HG02588 (cell line): ENCODE measurements around the gene PIGBOS1.
A peak's percentile ranks its signal among the peaks of the same experiment; 100 is the strongest.
"Not testable (repeated sequence)": the region's sequence is repeated elsewhere in the genome, so short reads cannot be mapped to it uniquely, and the experiment has no call there.

Experiments
- ATAC-seq: cut with Tn5 transposase; IDR thresholded peaks from one replicate; pipeline ENCODE4 v1.9.1; 2021; ENCODE audit warnings: mild to moderate bottlenecking, moderate library complexity; ENCODE audit not compliant: unreplicated experiment

The PIGBOS1 gene

GRCh38 chr15:55302801-55303200 is 16.1 kb downstream of the PIGBOS1 start:
- ATAC-seq: not testable (repeated sequence)

GRCh38 chr15:55297315-55297714 is 21.6 kb downstream of the PIGBOS1 start:
- no peak for ATAC-seq

- peak; percentile 80 for ATAC-seq
These were observed 28.3 kb downstream of the PIGBOS1 start for GRCh38 chr15:55290528-55291057.

- ATAC-seq: peak; percentile 70
These were observed 29.0 kb downstream of the PIGBOS1 start, which contains the start of gene RAB27A for GRCh38 chr15:55289746-55290527. TSS of gene RAB27A (minus strand) at chr15:55289813. CDS start at chr15:55234934, 54,879 bp downstream.

GRCh38 chr15:55289011-55289745 is 29.7 kb downstream of the PIGBOS1 start:
- ATAC-seq: peak; percentile 28

GRCh38 chr15:55288006-55288717 is 30.8 kb downstream of the PIGBOS1 start:
- ATAC-seq: no peak

GRCh38 chr15:55286442-55287189 is 32.3 kb downstream of the PIGBOS1 start:
- ATAC-seq: not testable (repeated sequence)

GRCh38 chr15:55284426-55284825 is 34.5 kb downstream of the PIGBOS1 start:
- ATAC-seq: no peak

- no peak for ATAC-seq
These were observed 35.4 kb downstream of the PIGBOS1 start for GRCh38 chr15:55283379-55284147.

- ATAC-seq: no peak
These were observed 36.6 kb downstream of the PIGBOS1 start for GRCh38 chr15:55282284-55282833.

GRCh38 chr15:55281517-55282228 is 37.2 kb downstream of the PIGBOS1 start:
- no peak for ATAC-seq

- ATAC-seq: not testable (repeated sequence)
These were observed 38.3 kb downstream of the PIGBOS1 start for GRCh38 chr15:55280589-55280988.

- peak; percentile 90 for ATAC-seq
These were observed 39.1 kb downstream of the PIGBOS1 start for GRCh38 chr15:55279746-55280351.

GRCh38 chr15:55279100-55279745 is 39.7 kb downstream of the PIGBOS1 start:
- no peak for ATAC-seq

- ATAC-seq: no peak
These were observed 41.2 kb downstream of the PIGBOS1 start for GRCh38 chr15:55277715-55278114.

GRCh38 chr15:55277116-55277564 is 41.8 kb downstream of the PIGBOS1 start:
- ATAC-seq: peak; percentile 42

GRCh38 chr15:55276324-55276723 is 42.6 kb downstream of the PIGBOS1 start:
- no peak for ATAC-seq

- no peak for ATAC-seq
These were observed 48.6 kb downstream of the PIGBOS1 start for GRCh38 chr15:55270291-55270690.
